GM19240 (cell line): ENCODE data around the gene AKIRIN1.
"Not testable (repeated sequence)": the region's sequence is repeated elsewhere in the genome, so short reads cannot be mapped to it uniquely, and the experiment has no call there.

Experiments used
- DNase-seq: peaks from one replicate; pipeline ENCODE4 v3.0.0; 2011; ENCODE audit warnings: low spot score; ENCODE audit not compliant: insufficient read length

The AKIRIN1 gene, protein sequence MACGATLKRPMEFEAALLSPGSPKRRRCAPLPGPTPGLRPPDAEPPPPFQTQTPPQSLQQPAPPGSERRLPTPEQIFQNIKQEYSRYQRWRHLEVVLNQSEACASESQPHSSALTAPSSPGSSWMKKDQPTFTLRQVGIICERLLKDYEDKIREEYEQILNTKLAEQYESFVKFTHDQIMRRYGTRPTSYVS

DNA sequence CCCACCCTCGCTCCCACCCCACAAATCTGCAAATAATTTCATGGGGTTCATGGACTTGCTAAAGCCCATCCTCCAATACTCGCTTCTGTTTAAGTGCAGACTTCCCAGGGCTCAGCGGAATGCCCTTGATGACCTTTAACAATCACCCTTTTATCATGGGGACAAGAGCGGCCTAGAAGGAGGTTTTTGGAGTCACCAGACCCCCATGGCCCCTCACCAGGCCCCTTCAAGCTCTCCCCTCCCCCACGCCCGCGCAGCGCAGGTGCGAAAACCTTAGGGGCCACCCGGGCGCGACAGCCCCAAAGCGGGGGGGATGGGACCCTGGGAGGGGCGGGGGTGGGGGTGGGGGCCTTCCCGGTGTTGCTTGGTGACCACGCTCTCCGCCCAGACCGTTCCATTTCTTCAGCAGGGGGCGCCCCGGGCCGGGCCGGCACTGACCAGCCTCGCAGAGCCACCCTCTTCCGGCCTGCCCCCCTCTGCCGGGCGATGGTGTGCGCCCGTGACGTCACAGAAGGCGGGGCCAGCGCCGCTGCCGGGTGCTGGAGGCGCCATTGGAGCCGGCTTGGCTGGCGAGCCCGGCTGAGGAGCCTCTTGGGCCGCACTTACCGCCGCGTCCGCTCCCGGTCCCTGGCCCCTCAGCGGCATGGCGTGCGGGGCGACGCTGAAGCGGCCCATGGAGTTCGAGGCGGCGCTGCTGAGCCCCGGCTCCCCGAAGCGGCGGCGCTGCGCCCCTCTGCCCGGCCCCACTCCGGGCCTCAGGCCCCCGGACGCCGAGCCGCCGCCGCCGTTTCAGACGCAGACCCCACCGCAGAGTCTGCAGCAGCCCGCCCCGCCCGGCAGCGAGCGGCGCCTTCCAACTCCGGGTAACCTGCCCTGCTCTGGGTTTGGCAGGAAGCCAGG, at the start of gene AKIRIN1:
AKIRIN1 (plus strand) TSS at position 539 of the 900 bp plus-strand sequence; CDS start at position 644, 105 bp downstream.
- DNase-seq, result peak; percentile 97

DNA sequence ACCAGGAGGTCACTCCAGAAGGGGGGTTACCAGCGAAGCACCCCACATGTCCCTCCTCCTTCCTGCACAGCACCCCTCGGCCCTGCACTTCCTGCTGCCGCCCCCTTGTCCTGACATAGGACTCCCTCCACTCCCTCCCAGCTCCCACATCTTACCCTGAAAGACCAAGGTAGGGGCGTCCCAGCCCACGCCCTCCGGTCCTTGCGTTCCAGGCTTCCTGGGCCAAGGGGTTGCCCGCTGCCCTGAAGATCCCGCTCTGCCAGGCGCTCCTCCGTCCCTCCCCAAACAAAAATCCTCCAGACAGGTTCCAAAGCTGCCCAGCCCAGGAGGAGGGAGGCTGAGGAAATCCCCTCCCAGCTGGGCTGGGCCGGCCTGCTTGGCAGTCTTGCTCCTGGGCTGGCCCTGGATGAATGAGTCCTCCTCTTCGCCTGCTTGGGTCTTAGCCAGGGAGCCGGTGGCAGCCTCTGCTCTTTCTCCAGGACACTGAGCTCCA, 49.5 kb upstream of the AKIRIN1 start, which contains the start of gene RHBDL2:
RHBDL2 (minus strand) TSS at position 304 of the 493 bp plus-strand sequence. CDS start 22,618 bp downstream, outside the sequence.
- DNase-seq, result no peak

DNA sequence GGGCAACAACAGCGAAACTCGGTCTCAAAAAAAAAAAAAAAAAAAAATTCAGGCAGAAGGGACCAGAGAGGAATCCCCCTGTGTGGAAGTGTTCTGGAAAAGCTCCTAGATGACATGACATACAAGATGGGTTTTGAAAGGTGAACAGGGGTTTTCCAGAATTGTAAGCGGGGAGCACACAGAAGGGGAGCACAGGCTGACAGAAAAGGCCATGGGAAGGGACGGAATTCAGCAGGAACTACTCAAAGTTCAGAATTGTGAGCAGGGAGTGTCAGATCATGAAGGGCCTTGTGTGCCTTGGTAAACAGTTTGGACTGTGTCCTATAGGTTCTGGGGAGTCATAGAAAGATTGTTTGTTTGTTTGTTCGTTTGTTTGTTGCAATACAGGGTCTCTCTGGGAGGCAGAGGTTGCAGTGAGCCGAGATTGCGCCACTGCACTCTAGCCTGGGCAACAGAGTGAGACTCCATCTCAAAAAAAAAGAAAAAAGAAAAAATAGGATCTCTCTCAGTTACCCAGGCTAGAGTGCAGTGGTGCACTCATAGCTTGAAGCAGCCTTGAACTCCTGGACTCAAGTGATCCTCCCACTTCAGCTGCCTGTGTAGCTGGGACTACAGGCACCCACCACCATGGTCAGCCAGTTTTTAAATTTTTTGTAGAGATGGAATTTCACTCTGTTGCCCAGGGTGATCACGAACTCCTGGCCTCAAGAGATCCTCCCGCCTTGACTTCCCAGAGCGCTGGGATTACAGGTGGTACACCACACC, 48.2 kb upstream of the AKIRIN1 start:
- no peak for DNase-seq

DNA sequence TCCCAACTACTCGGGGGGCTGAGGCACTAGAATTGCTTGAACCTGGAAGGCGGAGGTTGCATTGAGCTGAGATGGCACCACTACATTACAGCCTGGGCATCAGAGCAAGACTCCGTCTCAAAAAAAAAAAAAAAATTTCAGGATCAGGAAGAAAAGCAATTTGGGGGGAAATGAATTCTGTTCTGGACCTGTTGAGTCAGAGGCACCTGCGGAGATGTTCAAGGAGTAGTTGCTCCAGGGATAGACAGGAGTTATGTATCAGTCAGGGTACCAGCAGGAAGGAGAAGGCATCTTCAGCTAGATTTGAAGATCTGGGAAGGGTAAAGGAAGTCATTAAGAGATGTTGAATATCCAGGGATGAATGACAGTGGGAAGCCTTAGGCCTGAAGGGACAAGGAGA, 46.5 kb upstream of the AKIRIN1 start:
- no peak for DNase-seq

DNA sequence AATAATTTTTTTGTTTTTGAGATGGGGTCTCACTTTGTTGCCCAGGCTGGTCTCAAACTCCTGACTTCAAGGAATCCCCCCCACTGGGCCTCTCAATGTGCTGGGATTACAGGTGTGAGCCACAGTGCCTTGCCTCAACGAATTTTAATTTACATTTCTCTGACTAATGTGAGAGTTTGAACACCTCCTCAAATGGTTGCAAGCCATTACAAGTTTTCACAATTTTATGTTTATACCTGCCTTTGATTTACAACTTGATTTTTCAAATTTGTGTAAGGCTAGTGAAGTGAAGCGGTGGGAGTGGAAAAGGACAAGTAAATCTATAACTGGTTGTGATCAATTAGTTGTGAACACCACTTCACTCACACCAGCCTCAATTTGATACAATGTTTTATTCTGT, 40.5 kb upstream of the AKIRIN1 start:
- no peak for DNase-seq

DNA sequence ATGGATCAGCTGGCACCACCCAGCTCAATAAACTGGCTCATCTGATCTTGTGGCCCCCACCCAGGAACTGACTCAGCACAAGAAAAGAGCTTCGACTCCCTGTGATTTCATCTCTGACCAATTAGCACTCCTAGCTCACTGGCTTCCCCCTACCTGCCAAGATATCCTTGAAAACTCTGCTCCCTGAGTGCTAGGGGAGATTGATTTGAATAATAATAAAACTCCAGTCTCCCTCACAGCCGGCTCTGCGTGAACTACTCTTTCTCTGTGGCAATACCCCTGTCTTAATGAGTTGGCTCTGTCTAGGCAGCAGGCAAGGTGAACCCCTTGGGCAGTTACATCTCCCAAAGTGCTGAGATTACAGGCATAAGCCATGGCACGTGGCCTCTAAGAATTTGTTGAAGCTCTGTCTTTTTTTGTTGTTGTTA, 37.6 kb upstream of the AKIRIN1 start:
- DNase-seq, result no peak

DNA sequence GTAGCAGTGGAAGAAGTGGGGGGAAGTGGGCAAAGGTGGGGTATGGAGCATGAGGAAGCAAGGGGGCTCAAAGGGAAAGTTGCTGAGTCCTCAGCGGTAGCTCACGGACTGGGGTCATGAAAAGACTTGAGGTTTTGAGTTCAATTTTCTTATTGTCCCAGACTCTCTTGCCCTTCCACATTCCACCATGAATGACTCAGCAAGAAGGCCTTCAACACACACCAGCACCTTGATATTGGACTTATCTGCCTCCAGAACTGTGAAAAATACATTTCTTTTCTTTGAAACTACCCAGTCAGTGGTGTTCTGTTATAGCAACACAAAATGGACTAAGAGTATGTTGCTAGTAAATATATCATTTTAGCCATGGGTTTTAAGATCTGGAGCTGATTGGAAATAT, 32.1 kb upstream of the AKIRIN1 start:
- no peak for DNase-seq

DNA sequence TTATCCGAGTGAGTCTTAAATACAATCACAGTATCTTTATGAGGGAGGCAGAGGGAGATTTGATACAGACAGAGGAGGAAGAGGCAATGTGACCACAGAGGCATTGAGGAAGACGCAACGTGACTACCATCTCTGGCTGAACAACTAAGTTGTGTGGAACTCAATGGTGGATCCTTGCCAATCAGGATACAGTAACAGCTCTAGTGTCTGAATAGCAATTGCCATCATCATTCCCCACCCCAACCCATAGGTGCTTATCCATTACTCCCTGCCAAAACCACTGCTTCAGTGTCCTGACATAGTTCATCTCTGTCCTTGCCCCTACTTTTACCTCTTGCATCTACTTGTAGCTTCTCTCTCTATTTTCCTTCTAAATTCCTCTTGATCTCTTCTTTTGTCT, 29.0 kb upstream of the AKIRIN1 start:
- no peak for DNase-seq

DNA sequence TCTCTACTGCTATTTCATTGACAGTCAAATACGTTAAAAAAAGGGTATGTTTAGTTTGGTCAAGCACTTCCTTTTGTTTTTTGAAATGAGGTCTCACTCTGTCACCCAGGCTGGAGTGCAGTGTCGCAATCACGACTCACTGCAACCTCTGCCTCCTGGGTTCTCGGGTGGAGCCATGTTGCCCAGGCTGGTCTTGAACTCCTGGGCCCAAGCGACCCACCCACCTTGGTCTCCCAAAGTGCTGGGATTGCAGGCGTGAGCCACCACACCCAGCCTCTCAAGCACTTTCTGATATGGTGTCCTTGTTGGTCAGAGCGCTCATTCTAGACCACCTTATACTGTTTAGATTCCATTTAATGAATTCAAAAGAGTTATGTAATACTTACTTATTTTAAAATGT, 28.5 kb upstream of the AKIRIN1 start:
- DNase-seq, result no peak

DNA sequence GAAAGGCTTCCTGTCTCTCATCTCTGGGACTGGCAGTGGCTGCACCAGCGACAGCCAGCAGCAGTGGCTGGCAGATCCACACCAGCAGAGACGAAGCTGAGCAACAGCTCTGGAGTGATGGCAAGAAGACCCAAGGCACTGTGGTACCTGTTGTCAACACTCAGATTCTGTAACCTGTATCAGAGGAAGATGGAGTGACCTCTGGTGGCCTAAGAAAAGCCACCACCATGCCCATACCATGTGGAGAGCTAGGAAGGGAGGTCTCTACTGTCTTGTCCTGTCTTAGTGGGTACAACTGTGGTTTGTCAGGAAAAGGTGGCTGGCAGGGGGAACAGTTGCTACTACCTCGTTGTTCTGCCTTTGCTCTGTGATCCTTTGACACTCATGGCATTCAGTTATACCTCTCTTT, 26.9 kb upstream of the AKIRIN1 start:
- DNase-seq, result no peak

DNA sequence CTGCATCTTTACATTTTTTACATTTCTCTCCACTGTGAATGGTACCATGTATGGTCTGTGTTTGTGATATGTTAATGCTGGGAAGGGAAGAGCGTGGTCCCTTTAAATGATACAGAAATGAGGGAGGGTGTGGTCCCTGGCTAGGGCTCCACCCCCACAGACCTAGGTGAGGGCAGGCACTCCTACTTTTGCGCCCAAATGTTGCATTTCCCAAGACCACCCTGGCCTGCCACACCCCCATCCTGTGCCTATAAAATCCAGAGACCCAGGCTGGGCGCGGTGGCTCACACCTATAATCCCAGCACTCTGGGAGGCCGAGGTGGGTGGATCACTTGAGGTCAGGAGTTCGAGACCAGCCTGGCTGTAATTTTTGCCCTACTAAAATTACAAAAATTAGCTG, 17.9 kb upstream of the AKIRIN1 start:
- not testable (repeated sequence) for DNase-seq

DNA sequence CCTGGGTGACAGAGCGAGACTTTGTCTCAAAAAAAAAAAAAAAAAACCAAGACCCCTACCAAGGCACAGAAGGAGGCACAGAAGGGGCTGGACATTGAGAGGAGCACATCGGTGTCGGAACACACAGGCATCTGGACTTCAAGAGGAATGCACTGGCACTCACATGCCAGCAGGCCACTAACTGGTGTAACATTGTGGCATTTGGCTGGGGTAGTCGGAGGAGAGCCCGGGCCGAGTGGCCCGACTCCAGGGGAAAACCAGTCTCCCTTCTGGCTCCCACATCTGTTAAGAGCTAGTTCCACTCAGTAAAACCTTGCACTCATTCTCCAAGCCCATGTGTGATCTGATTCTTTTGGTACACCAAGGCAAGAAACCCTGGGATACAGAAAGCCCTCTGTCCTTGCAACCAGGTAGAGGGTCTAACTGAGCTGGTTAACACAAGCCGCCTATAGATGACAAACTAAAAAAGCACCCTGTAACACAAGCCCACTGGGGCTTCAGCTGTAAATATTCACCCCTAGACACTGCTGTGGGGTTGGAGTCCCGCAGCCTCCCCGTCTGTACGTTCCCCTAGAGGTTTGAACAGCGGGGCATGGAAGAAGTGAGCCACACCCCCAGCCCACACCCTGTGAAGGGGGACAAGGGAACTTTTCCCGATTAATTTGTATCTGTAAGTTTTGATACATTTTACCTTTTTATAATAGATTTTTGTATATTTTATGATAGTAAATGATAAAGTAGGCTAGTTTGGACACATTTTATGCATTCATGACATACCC, 17.2 kb upstream of the AKIRIN1 start:
- DNase-seq, result no peak

DNA sequence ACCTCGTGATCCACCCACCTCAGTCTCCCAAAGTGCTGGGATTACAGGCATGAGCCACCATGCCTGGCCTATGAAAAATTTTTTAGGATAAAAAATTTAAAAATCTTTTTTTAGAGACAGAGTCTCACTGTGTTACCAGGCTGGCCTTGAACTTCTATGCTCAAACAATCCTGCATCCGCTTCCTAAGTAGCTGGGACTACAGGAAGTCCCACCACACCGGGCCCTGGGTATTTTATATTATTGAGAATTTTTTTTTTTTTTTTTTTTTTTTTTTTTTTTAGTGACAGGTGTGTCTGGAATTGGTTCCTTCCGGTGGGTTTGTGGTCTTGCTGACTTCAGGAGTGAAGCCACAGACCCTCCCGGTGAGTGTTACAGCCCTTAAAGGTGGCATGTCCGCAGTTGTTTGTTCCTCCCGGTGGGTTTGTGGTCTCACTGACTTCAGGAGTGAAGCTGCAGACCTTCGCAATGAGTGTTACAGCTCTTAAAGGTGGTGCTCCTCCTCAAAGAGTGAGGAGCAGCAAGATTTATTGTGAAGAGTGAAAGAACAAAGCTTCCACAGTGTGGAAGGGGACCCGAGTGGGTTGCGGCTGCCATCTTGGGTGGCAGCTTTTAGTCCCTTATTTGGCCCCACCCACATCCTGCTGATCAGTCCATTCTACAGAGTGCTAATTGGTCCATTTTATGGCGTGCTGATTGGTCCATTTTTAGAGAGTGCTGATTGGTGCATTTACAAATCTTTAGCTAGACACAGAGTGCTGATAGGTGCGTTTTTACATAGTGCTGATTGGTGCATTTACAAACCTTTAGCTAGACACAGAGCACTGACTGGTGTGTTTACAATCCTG, 13.5 kb upstream of the AKIRIN1 start:
- DNase-seq, result not testable (repeated sequence)

DNA sequence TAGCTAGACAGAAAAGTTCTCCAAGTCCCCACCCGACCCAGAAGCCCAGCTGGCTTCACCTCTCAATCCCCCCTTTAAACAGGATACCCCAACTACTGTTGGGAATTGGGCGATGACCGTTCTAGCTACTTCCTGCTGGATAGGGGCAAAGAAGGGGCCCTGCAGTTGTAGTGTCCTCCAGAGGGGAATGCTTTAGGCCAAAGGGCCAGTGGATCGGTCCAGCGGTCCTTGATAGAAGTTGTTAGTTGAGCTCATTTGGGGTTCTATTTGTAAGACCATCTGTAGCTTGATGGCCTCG, 12.9 kb upstream of the AKIRIN1 start:
- DNase-seq, result not testable (repeated sequence)

DNA sequence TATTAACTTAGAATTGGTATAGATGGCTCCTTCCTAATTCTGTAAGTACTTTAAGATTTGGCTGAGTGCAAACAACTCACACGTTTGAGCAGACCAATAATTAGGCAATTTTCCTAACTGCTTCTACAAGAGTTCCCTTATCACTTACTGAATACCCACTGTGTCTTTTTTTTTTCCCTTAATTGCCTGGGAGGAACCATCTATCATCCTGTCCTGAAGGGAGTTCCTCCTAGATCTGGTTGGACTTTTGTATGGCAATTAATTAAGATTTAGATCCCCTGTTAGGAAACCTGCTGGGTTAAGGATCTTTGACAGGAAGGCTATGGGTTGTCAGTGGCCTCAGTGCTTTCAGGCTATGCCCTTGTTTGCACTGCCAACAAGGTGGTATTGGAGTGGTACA, 11.7 kb upstream of the AKIRIN1 start:
- DNase-seq, result not testable (repeated sequence)

DNA sequence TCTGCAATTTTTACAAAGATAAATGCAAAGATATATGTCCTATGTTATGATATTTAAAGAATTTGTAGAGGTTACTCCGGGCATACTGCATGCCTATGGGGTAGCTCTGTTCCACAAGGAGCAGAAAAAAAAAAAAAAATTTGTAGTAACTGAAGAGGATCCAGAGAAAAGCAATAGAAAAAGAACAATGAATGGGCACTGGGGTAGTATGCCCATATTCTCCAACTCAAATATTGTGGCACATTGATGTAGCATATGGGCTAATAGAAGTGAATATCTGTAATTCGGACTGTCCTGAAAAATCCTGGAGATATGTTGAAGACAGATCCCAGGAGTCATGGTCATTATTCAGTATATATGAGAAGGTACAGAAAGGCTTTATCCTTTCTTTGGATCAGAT, 1.1 kb upstream of the AKIRIN1 start:
- DNase-seq, result no peak

DNA sequence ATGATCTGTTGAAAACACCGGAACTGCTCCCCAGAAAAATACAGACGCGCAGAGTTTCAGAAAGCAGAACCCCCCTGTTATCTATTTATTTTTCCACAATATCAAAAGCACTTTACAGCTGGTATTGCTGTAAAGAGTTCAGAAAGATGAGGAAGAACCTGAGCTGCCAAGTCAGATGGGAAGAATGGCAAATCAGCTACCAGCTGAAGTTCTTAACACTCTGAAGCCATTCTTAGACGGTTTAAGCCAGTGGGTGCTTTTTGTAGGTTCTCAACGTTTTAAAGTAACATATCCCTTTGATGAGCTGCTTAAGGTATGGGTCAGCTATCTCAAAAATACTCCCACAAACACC, 714 bp upstream of the AKIRIN1 start:
- no peak for DNase-seq

DNA sequence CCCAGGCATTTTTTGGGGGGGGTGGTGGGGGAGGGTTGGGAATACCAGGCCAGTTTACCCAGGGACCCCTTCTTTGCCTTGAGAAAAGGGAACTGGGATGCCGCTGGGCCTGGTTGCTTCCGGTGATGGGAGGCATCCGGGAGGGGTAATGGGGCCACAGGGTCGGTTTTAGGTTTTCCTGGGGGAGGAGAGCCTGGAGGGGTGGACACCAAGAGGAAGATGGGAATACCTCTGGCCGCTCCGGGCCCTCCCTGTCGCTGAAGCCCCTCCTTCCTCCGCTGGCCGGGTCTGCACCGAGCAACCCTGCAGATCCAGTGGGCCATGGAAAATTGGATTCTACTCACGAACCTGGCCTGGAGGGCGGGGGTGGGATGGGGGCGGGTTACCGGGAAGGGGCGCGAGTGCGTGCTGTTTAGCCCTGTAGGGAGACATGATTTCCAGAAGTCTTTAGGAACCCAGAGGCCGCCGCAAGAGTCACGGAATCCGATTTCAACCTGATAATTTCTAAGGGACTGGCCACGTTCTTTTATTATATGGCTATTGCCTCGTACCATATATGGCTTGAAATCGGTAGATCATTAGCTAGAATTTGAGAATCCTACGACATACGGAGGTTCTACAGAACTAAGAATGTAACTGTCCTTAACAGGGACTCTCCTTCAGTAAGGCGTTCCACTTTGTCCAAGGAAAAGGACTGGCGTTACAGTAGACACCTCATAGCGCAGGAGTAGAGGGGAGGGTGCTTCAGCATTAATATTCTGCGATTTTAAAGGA, 749 bp downstream of the AKIRIN1 start:
- DNase-seq, result no peak

DNA sequence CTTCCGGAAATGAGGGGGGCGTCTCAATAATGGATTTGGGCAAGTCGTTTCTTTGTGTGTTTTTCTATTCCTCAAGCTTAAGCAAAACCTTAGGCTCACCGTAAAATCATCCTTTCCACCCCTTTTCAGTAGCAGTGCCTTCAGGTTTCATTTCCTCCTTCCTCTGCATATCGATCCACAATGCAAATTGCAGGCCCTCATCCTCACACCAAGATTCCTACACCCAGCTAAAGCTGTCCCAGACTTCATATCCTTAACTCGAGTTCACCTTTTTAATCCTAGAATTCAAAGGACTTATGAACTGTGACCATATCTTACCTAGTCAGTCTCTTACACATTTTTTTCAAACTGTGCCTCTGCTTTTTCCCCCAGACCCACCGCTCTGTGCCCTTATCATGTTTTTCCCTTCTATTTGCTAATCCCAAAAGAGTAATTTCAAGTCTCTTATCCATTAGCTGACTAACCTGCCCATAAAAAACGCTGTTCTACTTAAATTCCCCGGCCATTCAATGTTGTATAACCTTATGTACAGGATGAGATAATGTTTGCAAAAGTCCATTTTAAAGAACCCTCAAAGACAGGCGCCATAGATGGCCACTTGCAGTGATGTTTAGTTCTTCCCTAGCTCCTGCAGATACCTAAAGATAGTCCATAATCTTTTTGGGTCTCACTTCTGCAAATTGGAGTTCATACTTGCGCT, 1.5 kb downstream of the AKIRIN1 start:
- no peak for DNase-seq
